Neural progenitor cell (in vitro differentiated cells): ENCODE data around the gene EXOSC1.

Experiments used
- CTCF ChIP-seq: fragments of 200-600 bp; sonication (generic); IDR thresholded peaks from 2 replicates; pipeline ENCODE4 v1.5.1; 2017; ENCODE audit warnings: antibody characterized with exemption, mild to moderate bottlenecking
- EZH2 ChIP-seq: fragments of 200-600 bp; sonication (generic); IDR thresholded peaks from 2 replicates; pipeline ENCODE4 v1.6.1; 2017; ENCODE audit warnings: antibody characterized with exemption, mild to moderate bottlenecking, moderate library complexity
- EZH2phosphoT487 ChIP-seq: fragments of 200-600 bp; sonication (generic); IDR thresholded peaks from 2 replicates; pipeline ENCODE4 v1.6.1; 2017; ENCODE audit warnings: antibody characterized with exemption

- no peak for TF ChIP-seq CTCF
- no peak for TF ChIP-seq EZH2
- TF ChIP-seq EZH2phosphoT487 = no peak
Observed at GRCh38 chr10:97468162-97468561, 22.4 kb upstream of the EXOSC1 start.
